SK-MEL-5 (cell line): ENCODE measurements around the gene BRSK1. TPM values are rescaled to one million over a fixed set of nuclear protein-coding genes. Genes with fewer than 3 reads are reported as not detected.
"Not testable (repeated sequence)": the region's sequence is repeated elsewhere in the genome, so short reads cannot be mapped to it uniquely, and the experiment has no call there.

Experiments used
- DNase-seq: peaks from one replicate; pipeline ENCODE4 v3.0.0-alpha.2; 2016; ENCODE audit warnings: low read depth, low spot score
- in situ Hi-C: cut with HindIII; loops from 2 replicates; pipeline ENCODE4 v1.10.0; 2016; ENCODE audit warnings: low sequenced_read_pairs, high pct_unique_total_duplicates, low pct_unique_long_range_greater_than_20kb
- total RNA-seq: library from RNA; depleted of rRNA; stranded (reverse); fragments of >200 nt; shearing (Covaris generic); gene quantifications from 2 replicates; pipeline ENCODE4 v1.2.3, GENCODE V29; 2014

BRSK1 gene
- total RNA-seq, 1 experiment from 2014 or later = 3.5 TPM

GRCh38 chr19:55311797-55312196 is 28.0 kb downstream of the BRSK1 start:
- no peak for DNase-seq
- in situ Hi-C loops = no loop called here

GRCh38 chr19:55312621-55313512 is 29.1 kb downstream of the BRSK1 start:
- DNase-seq = no peak
- in situ Hi-C loops = no loop called here

GRCh38 chr19:55314396-55314795 is 30.6 kb downstream of the BRSK1 start:
- no peak for DNase-seq
- in situ Hi-C loops = no loop called here

- DNase-seq = no peak
- in situ Hi-C loops = no loop called here
Measured at GRCh38 chr19:55315956-55316525, 32.2 kb downstream of the BRSK1 start.

GRCh38 chr19:55316646-55317045 is 32.8 kb downstream of the BRSK1 start:
- in situ Hi-C loops = no loop called here
- no peak for DNase-seq

- DNase-seq = peak; percentile 65
Measured at GRCh38 chr19:55319785-55320184, 36.0 kb downstream of the BRSK1 start.

GRCh38 chr19:55320844-55321419 is 37.1 kb downstream of the BRSK1 start:
- DNase-seq = no peak
- in situ Hi-C loops = no loop called here

More at GRCh38 chr19:55319785-55320184, 36.0 kb downstream of the BRSK1 start:
- in situ Hi-C loops = no loop called here

GRCh38 chr19:55321466-55322137 is 37.8 kb downstream of the BRSK1 start:
- DNase-seq = no peak

GRCh38 chr19:55322204-55322885 is 38.5 kb downstream of the BRSK1 start:
- in situ Hi-C loops = no loop called here
- DNase-seq = no peak

More at GRCh38 chr19:55321466-55322137, 37.8 kb downstream of the BRSK1 start:
- in situ Hi-C loops = no loop called here

GRCh38 chr19:55324662-55325061 is 40.9 kb downstream of the BRSK1 start:
- no peak for DNase-seq
- in situ Hi-C loops = no loop called here

- no peak for DNase-seq
- in situ Hi-C loops = no loop called here
Measured at GRCh38 chr19:55325172-55325571, 41.4 kb downstream of the BRSK1 start, which contains the start of gene TMEM150B. Gene TMEM150B (minus strand): TSS chr19:55325341. CDS start chr19:55321036, 4,305 bp downstream.

GRCh38 chr19:55328774-55329318 is 45.0 kb downstream of the BRSK1 start:
- in situ Hi-C loops = not testable (repeated sequence)
- DNase-seq = peak; percentile 75

- DNase-seq, in situ Hi-C loops: not testable (repeated sequence)
Measured at GRCh38 chr19:55329791-55330190, 46.0 kb downstream of the BRSK1 start.

GRCh38 chr19:55333870-55334269 is 50.1 kb downstream of the BRSK1 start:
- DNase-seq = no peak
- in situ Hi-C loops = no loop called here

GRCh38 chr19:55336101-55336500 is 52.3 kb downstream of the BRSK1 start:
- in situ Hi-C loops = no loop called here
- no peak for DNase-seq

- DNase-seq = peak; percentile 100
- in situ Hi-C loops = no loop called here
Measured at GRCh38 chr19:55339105-55339888, 55.5 kb downstream of the BRSK1 start, which contains the start of gene KMT5C. Gene KMT5C (plus strand): TSS chr19:55339876. CDS start chr19:55341937, 2,061 bp downstream.
